Measurements from ENCODE around the gene CASP4.

GRCh38 chr11:104944076-104944475 lies 24.3 kb downstream of the CASP4 start:
- no peak for TF ChIP-seq EP300 (IDR thresholded peaks at IDR 0.05)
- TF ChIP-seq, protein P1, sequence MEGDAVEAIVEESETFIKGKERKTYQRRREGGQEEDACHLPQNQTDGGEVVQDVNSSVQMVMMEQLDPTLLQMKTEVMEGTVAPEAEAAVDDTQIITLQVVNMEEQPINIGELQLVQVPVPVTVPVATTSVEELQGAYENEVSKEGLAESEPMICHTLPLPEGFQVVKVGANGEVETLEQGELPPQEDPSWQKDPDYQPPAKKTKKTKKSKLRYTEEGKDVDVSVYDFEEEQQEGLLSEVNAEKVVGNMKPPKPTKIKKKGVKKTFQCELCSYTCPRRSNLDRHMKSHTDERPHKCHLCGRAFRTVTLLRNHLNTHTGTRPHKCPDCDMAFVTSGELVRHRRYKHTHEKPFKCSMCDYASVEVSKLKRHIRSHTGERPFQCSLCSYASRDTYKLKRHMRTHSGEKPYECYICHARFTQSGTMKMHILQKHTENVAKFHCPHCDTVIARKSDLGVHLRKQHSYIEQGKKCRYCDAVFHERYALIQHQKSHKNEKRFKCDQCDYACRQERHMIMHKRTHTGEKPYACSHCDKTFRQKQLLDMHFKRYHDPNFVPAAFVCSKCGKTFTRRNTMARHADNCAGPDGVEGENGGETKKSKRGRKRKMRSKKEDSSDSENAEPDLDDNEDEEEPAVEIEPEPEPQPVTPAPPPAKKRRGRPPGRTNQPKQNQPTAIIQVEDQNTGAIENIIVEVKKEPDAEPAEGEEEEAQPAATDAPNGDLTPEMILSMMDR (IDR thresholded peaks at IDR 0.05), result no peak
